TTC549 (cell line): ENCODE measurements around the gene NPFFR1.
"Not testable (repeated sequence)": the region's sequence is repeated elsewhere in the genome, so short reads cannot be mapped to it uniquely, and the experiment has no call there.

ENCODE experiments used
- FAIRE-seq: peaks from 2 replicates; lab custom pipeline; 2012; peaks lifted over from hg19 to GRCh38; lab: Jason Lieb, UNC

NPFFR1 gene

GRCh38 chr10:70255329-70256299, 28.2 kb downstream of the NPFFR1 start:
- no peak for FAIRE-seq

- no peak for FAIRE-seq
Measured at GRCh38 chr10:70254778-70255328, 29.0 kb downstream of the NPFFR1 start.

GRCh38 chr10:70253878-70254765, 29.7 kb downstream of the NPFFR1 start:
- no peak for FAIRE-seq

- no peak for FAIRE-seq
Measured at GRCh38 chr10:70250961-70251680, 32.7 kb downstream of the NPFFR1 start.

- FAIRE-seq = no peak
Measured at GRCh38 chr10:70247360-70247759, 36.4 kb downstream of the NPFFR1 start.

GRCh38 chr10:70241081-70241480, 42.7 kb downstream of the NPFFR1 start:
- FAIRE-seq = no peak

- FAIRE-seq = not testable (repeated sequence)
Measured at GRCh38 chr10:70239986-70240385, 43.8 kb downstream of the NPFFR1 start.

GRCh38 chr10:70239077-70239976, 44.5 kb downstream of the NPFFR1 start:
- FAIRE-seq = not testable (repeated sequence)

GRCh38 chr10:70237958-70238536, 45.8 kb downstream of the NPFFR1 start:
- FAIRE-seq = not testable (repeated sequence)

- FAIRE-seq = no peak
Measured at GRCh38 chr10:70234668-70235447, 48.9 kb downstream of the NPFFR1 start.

GRCh38 chr10:70233939-70234300, 49.9 kb downstream of the NPFFR1 start:
- FAIRE-seq = no peak

GRCh38 chr10:70233109-70233938, 50.5 kb downstream of the NPFFR1 start, which contains the start of gene PPA1:
Gene PPA1, minus strand, starts transcription at chr10:70233429. Its CDS starts 102 bp downstream, at chr10:70233327.
- no peak for FAIRE-seq

GRCh38 chr10:70232859-70233108, 51.0 kb downstream of the NPFFR1 start:
- no peak for FAIRE-seq

GRCh38 chr10:70232155-70232858, 51.5 kb downstream of the NPFFR1 start:
- FAIRE-seq = no peak

GRCh38 chr10:70228491-70228890, 55.3 kb downstream of the NPFFR1 start:
- FAIRE-seq = no peak

GRCh38 chr10:70227548-70228320, 56.1 kb downstream of the NPFFR1 start:
- FAIRE-seq = no peak

- no peak for FAIRE-seq
Measured at GRCh38 chr10:70223728-70224127, 60.1 kb downstream of the NPFFR1 start.
